Astrocyte of the spinal cord (primary cell): ENCODE data around the gene IL18RAP.

Experiments used
- DNase-seq: peaks from one replicate; pipeline ENCODE4 v3.0.0; 2011; ENCODE audit warnings: low read depth, low spot score
- H3K4me3 ChIP-seq: 2 replicates; pipeline ENCODE4 v1.5.1; 2011; ENCODE audit warnings: low read depth, mild to moderate bottlenecking, low read length, moderate library complexity
- CTCF ChIP-seq: IDR thresholded peaks from 2 replicates; pipeline ENCODE4 v1.5.1; 2012; ENCODE audit warnings: low read depth, mild to moderate bottlenecking, low read length, inconsistent platforms
- in situ Hi-C: cut with HindIII; loops from 2 replicates; pipeline ENCODE4 v1.10.0; 2017; ENCODE audit warnings: low sequenced_read_pairs

IL18RAP gene

GRCh38 chr2:102418421-102418961, 4.5 kb upstream of the IL18RAP start:
- in situ Hi-C loops = no loop called here
- peak; percentile 16 for DNase-seq
- TF ChIP-seq CTCF = no peak
- no peak overlapping the region for H3K4me3 ChIP-seq

DNA sequence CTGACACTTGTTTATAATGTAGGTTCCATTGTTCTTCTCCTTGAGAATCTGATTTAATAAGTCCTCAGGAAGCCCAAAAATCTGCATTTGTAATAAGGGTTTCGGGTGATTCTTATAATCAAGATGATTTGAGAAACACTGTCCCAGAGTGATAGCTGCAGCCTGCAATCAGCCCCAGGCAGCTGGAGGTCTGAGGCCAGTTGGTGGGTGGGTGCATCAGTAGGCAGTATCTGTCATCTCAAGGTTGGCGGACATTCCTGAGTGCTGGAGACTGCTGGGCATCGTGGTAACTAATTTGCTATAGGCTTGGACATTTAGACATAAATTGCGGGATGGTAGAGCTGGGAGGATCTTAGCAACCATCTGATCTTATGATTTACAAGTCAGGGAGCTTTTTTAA, 2.7 kb upstream of the IL18RAP start:
- DNase-seq = no peak
- H3K4me3 ChIP-seq = no peak overlapping the region
- in situ Hi-C loops = no loop called here
- TF ChIP-seq CTCF = no peak

GRCh38 chr2:102421890-102422759, 835 bp upstream of the IL18RAP start:
- no peak for DNase-seq
- no peak overlapping the region for H3K4me3 ChIP-seq
- no peak for TF ChIP-seq CTCF
- in situ Hi-C loops = no loop called here

DNA sequence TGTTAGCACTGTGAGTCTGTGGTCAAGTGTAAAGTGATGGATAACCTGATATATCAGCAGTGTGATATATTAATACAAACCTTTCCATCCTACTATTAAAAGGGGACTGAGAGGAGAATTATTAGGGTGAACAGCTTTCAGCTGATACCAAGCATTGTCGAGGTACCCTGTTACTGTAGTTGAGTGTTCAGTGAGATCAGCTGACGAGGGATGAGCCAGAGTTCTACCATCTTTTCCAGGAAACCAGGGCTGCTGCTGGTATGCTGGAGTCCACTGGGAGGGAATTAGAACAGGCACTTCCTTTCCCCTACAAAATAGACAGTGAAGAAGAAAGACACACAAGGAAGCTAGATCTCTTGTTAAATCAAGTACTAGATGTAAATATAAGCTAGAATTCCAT, 408 bp downstream of the IL18RAP start:
- no peak for DNase-seq
- TF ChIP-seq CTCF = no peak
- in situ Hi-C loops = no loop called here
- H3K4me3 ChIP-seq = no peak overlapping the region

DNA sequence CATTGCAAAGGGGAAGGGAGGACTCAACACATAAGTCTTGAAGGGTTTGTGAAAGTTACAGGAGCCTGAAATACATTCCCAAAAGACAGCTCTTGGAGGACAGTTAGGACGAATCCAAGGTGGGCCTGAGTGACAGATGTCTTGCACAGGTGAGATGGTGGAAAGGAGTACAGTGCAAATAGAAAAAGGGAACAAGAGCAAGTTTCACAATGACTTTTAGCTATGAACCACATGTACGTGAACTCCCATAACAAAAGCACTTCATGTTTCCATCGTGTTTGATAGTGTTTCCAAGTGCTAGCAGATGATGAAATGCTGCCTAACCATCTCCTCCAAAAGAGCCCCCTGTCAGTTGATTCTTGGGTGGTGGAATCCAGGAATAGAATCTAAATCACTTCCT, 1.8 kb downstream of the IL18RAP start:
- H3K4me3 ChIP-seq = no peak overlapping the region
- TF ChIP-seq CTCF = no peak
- DNase-seq = no peak
- in situ Hi-C loops = no loop called here

DNA sequence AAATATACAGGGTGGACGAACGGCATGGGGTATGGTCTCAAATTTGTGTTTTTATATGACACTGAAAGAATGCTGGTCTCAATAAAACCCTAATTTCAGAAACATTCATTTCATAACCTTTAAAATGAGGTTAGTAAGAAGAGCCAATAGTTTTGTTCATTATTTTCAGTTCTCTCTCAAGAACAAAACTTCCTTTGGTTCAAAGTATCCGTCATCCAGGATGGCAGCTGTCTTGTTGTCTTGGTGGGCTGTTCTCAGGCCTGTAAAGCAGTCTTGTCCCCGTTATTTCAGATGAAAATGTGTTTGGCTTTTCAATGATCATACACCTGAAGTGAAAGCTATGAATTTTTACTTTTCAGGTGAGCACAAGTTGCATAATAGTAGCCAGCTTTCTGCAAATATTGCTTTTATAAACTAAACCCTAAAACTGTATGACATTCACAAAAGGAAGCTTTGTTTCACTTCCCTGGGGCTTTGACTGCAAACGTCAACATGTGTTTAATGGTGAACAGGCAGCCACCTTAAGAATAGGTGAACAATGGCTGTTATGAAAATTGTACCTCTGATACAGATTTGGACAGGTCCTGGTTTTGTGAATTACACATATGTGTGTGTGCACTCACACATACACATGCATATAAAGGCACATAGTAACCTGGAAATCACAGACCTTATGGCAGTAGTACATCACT, 2.6 kb downstream of the IL18RAP start:
- in situ Hi-C loops = no loop called here
- no peak for TF ChIP-seq CTCF
- H3K4me3 ChIP-seq = no peak overlapping the region
- DNase-seq = no peak
